Measurements from ENCODE around the gene MAGEA12.
"Not testable (repeated sequence)": the region's sequence is repeated elsewhere in the genome, so short reads cannot be mapped to it uniquely, and the experiment has no call there.

The MAGEA12 gene

DNA sequence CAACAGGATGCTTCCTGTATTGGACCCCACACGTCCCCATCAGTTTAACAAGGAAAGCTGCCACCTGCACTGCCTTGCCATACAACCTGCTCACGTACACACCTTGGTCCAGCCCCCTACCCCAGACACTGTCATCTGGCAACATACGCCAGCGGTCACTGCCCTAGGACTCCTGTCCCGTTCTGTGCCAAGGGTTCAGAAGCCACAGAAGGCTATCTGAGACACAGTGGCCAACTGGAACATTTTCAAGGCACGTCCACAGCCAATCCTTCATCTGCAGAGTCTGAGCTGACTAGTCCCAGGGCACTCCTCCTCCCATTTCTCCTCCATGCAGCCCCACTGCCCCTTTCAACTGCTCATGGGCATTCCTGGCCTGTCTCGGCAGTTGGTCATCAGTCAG, 28.0 kb downstream of the MAGEA12 start:
- not testable (repeated sequence) for DNase-seq (ENCODE audit: low spot score)

DNA sequence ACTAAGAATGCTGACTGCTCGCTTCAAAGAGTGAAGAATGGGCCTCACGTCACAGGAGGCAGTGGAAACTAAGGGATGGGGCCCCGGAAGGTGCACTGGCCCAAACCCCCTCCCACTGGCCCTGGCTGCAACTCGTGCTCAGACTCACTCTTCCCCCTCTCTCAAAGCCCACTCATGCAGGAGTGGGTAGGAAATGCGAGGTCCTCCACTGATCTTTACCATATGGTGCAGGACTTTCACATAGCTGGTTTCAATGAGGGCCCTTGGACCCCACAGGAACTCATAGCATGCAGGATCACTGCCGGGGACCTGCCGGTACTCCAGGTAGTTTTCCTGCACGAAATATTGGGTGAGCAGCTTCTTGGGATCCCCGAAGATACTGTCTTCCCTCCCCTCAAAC, 33.0 kb downstream of the MAGEA12 start:
- not testable (repeated sequence) for DNase-seq (ENCODE audit: low spot score)

DNA sequence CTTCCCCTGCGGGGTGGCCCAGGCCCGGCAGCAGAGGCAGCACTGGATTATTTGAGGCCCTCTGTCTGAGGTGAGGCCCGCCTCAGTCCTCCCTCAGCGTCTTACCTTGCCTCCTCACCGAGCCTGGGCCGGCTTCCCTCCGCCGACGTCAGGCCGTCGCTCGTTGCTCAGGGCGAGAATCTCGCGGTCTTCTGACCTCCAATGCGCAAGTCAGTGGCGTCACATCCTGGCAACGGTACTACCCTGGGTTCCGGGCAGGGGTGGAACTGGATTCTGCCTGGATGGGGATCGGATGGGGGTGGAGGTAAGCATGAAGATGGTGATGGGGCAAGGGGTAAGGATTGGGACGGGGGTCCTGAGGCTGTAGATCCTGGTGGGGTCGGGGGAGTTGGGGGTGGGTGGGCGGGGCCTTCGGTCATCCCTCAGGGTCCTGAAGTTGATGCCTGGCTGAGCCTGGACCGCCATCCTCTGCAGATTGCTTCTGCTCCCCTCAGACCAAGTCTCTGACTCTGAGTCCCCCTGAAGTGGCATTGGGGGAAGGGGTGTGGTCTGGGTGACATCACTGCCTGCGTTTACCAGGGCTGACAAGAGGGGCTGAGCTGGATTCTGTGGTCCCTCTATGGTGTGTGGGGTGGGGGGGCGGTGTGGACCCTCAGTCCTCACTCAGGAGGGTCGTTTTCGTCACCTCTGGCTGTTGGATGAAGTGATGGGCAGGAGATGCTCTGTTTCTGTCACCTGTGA, 36.2 kb downstream of the MAGEA12 start, which contains the start of gene MAGEA6:
Gene MAGEA6 (minus strand): TSS at position 141 of the 741 bp plus-strand sequence. CDS start 2,039 bp downstream, outside the sequence.
- not testable (repeated sequence) for DNase-seq (ENCODE audit: low spot score)

DNA sequence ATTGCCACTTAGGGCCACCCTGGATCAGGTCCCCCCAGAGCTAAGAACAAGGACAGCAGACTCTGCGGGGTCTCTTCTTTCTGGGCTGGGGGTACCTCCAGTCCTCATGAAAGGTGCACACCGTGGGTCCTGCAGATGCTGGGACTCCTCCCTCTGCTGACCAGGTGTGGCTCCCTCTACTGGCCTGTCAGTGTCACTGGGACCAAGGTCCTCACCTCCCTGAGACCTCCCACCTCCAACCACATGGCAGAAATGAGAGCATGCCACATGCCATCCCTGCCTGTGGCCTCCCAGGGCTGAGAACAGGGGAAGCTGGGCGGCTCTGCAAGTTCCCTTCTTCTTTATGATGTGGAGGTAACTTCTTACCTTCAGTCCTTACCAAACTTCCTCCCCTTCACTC, 53.5 kb downstream of the MAGEA12 start:
- DNase-seq (ENCODE audit: low spot score): not testable (repeated sequence)

All from CD4-positive, alpha-beta T cell treated with Interleukin-15 for 4 hours (primary cell).